Left hindlimb (tissue), 1 donor: Measurements from ENCODE around the gene ZNF678.

Experiments
- DNase-seq: peaks from one replicate; pipeline ENCODE4 v3.0.0-alpha.2; 2018

ZNF678 gene

GRCh38 chr1:227726318-227726717 is 163.0 kb downstream of the ZNF678 start:
- no peak for DNase-seq
